GM12864 (cell line): Measurements from ENCODE around the gene ORAI2.
"Not testable (repeated sequence)": the region's sequence is repeated elsewhere in the genome, so short reads cannot be mapped to it uniquely, and the experiment has no call there.

Source experiments
- DNase-seq: peaks from one replicate; pipeline ENCODE4 v3.0.0-alpha.2; 2011; ENCODE audit warnings: low read depth
- H3K4me3 ChIP-seq: 2 replicates; pipeline ENCODE4 v1.5.1; 2011; ENCODE audit warnings: mild to moderate bottlenecking, low read depth, low read length, control low read depth
- CTCF ChIP-seq: IDR thresholded peaks from 2 replicates; pipeline ENCODE4 v1.5.1; 2011; ENCODE audit warnings: low read depth, mild to moderate bottlenecking, moderate library complexity, low read length, control low read depth, inconsistent platforms; ENCODE audit errors: missing control alignments

ORAI2 gene

GRCh38 chr7:102395873-102396709, 37.3 kb upstream of the ORAI2 start, which contains the start of gene PRKRIP1:
TSS of gene PRKRIP1 (plus strand) at chr7:102396363. CDS start at chr7:102396412, 49 bp downstream.
- H3K4me3 ChIP-seq: peak within 1 kb of the TSS; percentile 78
- no peak for TF ChIP-seq CTCF
- DNase-seq: peak; percentile 98

DNA sequence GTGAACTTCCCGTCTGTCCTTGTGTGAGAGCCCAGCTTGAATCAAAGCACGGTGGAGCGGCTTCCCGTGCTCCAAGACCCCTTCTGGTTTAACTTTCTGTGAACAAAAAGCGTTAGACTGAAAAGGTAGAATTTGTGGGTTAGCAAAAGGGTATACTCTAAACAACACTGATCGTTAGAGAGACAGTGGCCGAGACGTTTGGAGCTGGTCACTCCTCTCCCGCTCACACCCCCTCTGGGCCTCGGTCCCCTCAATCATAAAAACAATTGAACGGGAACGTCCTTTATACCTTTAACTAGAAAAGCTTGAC, 36.7 kb upstream of the ORAI2 start:
- no peak for TF ChIP-seq CTCF
- DNase-seq: no peak
- H3K4me3 ChIP-seq: peak overlapping the region; percentile 78

GRCh38 chr7:102398543-102398942, 34.8 kb upstream of the ORAI2 start:
- no peak overlapping the region for H3K4me3 ChIP-seq
- no peak for TF ChIP-seq CTCF
- DNase-seq: no peak

DNA sequence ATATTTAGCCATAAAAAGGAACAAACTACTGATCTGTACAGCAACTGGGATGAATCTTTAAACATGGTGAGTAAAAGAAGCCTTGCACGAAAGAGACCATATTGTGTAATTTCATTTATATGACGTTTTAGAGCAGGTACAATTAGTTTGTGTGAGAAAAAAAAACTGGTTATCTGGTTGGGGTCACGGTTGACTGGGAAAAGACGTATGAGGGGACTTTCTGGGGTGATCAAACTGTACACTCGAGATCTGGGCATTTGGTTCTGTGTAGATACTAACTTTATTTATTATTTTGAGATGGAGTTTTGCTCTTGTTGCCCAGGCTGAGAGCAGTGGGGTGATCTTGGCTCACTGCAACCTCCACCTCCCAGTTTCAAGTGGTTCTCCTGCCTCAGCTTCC, 33.0 kb upstream of the ORAI2 start:
- DNase-seq: no peak
- no peak for TF ChIP-seq CTCF
- H3K4me3 ChIP-seq: no peak overlapping the region

DNA sequence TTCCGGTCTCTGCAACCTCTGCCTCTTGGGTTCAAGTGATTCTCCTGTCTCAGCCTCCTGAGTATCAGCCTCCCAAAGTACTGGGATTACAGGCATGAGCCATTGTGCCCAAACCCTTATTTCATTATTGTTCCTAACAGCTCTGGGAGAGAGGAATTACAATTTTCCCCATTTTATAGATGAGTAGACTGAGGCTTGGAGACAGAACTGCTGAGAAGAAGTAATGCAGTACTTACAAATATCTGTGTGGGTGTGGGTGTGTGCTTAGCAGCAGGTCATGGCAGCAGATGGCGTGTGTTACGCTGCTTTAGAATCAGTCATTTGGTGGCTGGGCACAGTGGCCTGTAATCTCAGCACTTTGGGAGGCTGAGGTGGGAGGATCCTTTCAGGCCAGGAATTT, 29.8 kb upstream of the ORAI2 start:
- H3K4me3 ChIP-seq: no peak overlapping the region
- no peak for DNase-seq
- TF ChIP-seq CTCF: no peak

DNA sequence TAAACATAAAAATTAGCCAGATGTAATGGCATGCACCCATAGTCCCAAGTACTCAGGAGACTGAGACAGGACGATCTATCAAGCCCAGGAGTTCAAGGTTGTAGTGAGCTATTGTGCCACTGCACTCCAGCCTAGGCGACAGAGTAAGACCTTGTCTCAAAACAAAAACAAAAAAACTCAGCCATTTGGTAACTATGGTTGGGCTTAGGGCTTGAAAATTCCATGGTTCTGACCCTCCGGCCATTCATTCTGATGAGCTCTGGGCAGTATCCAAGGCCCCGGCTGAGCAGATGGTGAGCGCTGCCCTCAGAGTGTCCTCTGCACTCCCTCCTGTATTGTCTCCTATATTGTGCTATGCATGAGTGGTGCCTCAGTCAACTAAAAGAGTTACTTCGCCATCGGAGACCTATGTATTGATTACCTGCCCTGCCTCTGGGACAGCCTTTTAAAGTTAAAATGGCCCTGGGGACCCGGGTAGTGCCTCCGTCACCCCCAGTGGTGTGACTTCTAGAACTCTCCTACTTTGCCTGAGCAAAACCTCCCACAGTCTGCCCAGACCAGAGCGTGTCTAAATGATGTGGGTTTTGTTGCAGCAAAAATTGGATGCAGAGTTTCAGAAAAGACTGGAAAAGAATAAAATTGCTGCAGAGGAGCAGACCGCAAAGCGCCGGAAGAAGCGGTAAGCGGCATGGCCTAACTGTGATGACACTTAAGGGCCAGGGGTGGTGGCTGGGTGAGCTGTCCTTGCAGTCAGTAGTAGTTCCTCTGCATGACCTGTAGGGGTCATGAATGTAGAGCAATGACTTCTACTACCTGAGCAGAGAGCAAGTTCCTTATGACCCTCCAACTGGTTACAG, 29.1 kb upstream of the ORAI2 start:
- no peak overlapping the region for H3K4me3 ChIP-seq
- TF ChIP-seq CTCF: peak; percentile 90
- no peak for DNase-seq

DNA sequence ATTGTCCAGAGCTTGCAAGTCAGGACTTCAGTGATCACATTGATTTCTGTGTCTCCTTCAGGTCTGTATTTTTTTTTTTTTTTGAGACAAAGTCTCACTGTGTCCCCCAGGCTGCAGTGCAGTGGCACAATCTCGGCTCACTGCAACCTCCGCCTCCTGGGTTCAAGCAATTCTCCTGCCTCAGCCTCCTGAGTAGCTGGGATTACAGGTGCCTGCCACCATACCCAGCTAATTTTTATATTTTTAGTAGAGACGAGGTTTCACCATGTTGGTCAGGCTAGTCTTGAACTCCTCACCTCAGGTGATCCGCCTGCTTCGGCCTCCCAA, 28.6 kb upstream of the ORAI2 start:
- not testable (repeated sequence) for DNase-seq, H3K4me3 ChIP-seq
